ENCODE results near the gene TBC1D17.
"Not testable (repeated sequence)": the region's sequence is repeated elsewhere in the genome, so short reads cannot be mapped to it uniquely, and the experiment has no call there.

TBC1D17 gene

DNA sequence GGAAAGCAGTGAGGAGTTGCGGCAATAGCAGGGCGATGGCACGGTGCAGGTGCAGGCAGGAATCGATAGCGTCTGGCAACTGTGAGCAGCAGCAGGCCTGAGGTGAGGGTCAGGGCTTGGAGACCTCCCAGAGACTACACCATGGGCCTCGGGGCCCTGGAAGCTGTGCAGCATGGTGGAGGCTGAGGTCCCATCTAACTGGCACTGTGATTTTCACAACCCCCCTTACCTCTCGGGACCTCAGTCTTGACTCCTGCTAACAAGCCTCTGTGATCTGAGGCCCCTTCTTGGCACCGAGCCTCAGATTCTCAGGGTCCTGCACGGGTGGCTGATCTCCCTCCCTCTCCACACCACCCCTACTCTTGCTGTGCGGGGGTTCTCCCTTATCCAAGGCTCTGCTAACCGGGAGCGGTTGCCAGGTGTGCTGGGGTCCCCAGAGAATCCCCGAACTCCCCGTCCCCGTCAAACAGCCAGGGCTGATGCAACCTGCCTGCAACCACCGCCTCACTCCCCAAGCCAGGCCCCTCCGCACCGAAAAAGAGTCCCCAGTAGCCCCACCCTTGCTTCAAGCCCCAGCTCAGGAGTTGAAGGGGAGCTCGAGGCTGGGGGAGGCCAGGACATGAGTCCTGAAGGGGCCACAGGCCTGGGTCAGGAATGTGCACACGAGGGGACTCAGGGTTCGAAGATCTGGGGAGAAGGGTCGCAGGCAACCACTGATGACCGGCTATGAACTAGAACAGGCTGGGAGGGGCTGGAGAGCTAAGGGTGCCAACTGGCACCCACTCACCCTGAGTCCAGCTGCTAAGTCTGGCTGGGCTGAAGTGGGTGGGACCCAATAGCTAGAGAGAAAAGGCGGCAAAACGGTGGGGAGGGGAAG, 46.7 kb downstream of the TBC1D17 start:
- DNase-seq = no peak

DNA sequence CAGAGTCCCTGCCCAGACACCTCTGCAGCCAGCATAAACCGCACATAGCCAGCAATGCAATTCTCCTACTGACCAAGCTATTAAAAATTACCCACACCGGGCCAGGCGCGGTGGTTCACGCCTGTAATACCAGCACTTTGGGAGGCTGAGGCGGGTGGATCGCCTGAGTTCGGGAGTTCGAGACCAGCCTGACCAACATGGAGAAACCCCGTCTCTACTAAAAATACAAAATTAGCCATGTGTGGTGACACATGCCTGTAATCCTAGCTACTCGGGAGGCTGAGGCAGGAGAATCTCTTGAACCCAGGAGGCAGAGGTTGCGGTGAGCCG, 47.3 kb downstream of the TBC1D17 start:
- DNase-seq = not testable (repeated sequence)

DNA sequence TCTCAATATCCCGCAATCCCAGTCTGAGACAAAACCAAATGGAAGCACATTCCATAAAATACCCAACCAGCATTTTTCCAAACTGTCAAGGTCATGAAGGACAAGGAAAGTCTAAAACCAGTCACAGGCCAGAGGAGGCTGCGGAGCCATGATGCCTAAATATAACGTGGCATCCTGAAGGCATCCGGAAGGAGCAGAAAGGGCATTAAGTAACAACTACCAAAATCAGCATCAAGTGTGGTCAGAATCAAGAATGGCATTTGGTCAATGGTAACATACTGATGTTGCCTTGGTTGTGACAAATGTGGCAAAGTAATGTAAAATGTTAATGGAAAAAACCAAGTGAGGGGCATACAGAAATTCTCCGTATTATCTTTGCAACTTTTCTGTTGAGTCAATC, 48.0 kb downstream of the TBC1D17 start:
- DNase-seq = no peak

DNA sequence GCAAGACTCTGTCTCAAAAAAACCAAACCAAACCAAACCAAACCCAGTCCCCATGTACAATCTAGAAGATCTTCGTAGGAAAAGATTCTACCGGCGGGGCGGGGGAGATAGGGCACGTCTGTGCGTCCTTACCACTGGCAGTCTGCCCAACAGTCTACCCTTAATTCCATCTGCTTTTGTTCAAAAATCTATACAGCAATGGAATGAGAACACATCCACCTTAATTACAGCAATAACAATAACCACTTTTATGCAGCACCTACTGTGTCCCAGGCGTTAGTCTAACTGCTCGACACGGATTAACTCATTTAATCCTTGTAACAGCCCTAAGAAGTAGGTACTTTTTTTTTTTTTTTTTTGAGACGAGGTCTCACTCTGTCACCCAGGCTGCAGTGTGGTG, 49.0 kb downstream of the TBC1D17 start:
- DNase-seq = no peak

DNA sequence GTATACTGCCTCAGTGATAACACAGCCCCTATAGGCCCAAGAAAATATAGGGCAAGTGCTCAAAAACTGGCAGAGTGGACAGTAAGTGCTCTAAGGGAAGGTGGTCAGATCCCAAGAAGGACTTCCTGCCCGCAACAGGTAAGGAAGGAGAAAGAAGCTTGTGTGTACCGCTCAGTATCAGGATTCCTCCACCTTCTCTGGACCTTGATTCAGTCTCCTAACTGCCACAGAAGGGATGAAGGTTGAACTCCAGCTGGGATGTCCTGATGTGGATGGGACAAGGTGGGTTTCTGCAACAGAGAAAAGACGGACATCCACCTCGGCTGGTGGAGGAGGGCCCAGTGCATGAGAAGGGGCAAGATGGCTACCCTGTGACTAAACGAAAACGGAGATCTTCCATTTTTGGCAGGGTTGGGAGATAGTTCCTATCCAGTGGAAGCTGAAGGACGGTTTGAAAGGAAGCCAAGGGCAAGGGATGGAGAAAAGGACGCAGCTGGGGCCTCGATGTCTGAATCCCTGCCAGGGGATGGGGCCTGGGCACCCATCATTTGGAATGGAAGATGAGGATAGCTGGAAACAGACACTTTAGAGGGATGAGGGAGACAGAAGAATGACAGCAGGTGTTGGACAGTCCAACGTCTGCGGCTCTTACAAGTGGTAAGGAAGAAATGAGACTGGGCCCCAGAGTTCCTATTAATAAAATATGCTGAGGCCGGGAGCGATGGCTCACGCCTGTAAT, 50.2 kb downstream of the TBC1D17 start:
- no peak for DNase-seq

DNA sequence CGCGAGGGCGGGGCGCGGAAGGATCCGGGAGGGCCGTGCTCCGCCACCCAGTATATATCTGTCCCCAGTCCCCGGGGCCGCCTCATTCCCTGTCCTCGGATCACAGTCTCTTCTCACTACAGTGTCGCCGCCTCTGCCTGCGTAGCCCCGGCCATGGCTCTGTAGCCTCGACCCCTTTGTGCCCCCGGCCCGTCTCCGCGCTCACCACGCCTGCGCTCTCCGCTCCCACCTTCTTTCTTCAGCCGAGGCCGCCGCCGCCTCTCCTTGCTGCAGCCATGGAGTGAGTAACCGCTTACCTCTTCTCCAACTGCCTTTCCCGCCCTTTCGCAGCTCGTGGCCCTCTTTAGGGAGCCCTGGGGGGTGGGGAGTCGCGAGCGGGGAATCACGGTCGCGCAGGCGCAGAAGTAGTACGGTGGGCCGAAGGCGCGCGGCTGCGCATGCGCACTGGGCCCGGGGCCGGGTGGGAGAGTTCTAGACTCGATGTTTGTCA, 51.7 kb downstream of the TBC1D17 start, which contains the start of the genes ATF5 and NUP62:
TSS of gene ATF5 (plus strand) at position 85 of the 490 bp plus-strand sequence. CDS start 1,646 bp downstream, outside the sequence.
TSS of gene NUP62 (minus strand) at position 384 of the 490 bp plus-strand sequence. CDS start 19,697 bp downstream, outside the sequence.
- DNase-seq = peak; percentile 92

DNA sequence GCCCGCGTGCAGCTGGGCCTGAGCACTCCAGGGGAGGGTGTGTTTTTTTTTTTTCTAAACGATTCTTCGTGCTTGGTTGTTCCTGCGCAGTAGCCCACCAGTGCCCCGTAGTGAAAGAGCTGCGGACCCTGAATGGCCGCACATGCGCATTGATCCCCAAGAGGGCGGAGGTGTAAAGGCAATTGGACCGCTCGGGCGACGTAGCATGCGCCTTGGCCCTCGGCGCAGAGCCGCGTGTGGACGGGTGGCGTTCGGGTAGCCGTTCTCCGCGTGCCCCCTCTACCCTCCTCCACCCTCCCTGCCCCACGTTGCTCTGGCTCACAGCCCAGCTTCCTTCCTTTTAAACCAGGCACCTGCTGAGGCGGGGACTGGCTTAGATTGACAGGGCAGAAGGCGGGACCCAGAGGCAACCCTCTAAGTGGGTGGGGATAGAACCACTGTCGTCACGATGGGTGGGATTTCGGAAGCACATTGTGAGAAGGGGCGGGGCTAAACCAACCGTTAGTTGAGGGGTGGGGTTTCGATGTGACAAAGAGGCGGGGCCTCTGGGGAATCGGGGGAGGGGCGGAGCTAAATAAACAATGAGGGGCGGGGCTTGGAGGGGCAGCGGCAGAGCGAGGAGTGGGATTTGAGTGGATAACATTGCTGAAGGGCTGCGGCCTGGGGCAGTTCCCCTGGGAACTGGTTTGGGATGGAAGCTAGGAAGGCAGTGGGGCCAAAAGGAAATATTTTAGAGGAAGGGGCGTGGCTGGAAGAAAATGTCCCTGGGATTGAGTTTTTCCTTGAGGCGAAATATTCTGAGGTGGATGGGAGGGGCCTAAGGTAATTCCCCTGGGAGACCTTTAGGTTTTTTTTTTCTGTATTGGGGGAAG, 52.3 kb downstream of the TBC1D17 start:
- DNase-seq = peak; percentile 94

DNA sequence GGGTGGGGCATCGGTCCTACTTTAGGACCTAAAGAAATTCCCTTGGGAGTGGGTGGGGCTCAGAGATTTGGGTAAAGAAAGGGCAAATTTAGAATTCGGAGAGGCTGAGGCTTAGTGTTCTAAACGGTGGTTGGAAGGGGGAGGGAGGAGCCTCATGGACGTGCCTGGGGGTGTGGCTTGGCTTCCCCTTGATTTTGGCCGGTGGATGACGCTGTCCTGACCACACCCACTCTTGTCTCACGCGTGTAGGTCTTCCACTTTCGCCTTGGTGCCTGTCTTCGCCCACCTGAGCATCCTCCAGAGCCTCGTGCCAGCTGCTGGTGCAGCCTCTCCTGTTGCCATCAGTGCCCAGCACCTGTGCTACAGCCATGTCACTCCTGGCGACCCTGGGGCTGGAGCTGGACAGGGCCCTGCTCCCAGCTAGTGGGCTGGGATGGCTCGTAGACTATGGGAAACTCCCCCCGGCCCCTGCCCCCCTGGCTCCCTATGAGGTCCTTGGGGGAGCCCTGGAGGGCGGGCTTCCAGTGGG, 53.0 kb downstream of the TBC1D17 start:
- no peak for DNase-seq

DNA sequence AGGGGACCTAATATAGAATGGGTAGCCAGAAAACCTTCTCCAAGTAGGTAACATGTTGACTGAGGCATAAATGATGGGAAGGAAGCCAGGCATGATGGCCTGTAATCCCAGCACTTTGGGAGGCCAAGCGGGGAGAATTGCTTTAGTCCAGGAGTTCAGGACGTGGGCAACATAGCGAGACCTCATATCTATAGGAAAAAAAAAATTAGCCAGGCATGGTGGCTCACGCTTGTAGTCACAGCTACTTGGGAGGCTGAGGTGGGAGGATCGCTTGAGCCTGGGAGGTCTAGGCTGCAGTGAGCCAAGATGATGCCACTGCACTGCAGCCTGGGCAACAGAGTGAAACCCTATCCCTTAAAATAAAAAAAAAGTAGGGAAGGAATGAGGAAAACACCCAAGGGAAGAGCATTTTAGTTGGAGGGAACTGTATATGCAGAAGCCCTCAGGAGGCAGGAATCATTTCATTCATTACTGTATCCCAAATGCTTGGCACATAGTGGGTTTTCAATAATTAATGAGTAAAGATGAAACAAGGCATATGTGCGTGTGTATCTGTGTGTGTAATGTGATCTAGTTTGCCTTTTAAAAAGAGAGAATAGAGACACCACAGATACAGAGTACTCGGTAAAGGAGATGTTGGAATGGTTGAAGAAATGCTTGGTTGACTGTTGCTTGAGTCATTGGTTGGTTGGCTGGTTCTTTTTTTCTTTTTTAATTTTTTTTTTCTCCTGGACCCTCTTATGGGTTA, 54.0 kb downstream of the TBC1D17 start:
- DNase-seq = no peak

DNA sequence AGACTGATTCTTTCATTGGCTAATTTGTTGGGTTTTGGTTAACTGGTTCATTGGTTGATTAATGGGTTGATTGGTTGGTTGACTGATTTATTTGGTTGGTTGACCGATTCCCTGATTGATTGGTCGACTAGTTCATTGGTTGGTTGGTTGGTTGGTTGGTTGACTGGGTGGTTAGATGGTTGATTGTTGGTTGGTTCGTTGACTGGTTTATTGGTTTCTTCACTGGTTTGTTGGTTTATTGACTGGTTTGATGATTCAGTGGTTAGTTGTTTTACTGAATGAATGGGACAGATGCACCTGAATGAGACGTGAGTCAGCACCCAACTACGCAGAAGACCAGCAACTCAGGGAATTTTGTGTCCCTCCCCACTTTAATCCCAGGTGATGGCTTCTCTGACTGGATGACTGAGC, 54.5 kb downstream of the TBC1D17 start:
- no peak for DNase-seq

DNA sequence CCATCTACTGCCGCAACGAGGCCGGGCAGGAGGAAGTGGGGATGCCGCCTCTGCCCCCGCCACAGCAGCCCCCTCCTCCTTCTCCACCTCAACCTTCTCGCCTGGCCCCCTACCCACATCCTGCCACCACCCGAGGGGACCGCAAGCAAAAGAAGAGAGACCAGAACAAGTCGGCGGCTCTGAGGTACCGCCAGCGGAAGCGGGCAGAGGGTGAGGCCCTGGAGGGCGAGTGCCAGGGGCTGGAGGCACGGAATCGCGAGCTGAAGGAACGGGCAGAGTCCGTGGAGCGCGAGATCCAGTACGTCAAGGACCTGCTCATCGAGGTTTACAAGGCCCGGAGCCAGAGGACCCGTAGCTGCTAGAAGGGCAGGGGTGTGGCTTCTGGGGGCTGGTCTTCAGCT, 55.2 kb downstream of the TBC1D17 start:
- DNase-seq = peak; percentile 21

DNA sequence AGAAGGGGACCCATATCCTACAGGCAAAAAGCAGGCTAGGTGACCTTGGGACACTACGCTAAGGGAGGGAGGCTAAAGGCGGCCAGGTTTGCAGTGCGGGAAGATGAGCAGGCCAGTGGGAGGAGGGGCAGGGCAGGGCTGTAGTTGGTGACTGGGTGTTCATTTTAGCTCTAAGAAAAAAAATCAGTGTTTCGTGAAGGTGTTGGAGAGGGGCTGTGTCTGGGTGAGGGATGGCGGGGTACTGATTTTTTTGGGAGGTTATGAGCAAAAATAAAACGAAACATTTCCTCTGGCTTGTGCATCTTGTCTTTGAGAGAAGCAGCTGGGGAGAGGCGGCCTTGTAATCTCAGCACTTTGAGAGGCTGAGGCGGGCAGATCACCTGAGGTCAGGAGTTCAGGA, 56.1 kb downstream of the TBC1D17 start:
- no peak for DNase-seq

DNA sequence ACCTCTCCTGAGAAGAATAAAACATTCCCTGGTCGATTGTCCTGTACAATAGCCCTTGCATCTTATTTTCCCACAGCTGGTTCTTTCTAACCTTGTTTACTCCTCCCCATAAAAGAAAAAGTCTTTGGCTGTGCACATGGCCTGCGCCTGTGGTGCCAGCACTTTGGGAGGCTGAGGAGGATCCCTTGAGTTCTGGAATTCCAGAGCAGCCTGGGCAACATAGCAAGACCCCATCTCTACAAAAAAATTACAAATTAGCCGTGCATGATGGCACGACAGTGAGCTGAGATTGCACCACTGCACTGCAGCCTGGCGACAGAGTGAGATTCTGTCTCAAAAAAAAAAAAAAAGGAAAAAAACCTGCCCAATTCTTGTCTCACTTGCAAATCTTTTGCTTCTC, 59.0 kb downstream of the TBC1D17 start:
- no peak for DNase-seq

DNA sequence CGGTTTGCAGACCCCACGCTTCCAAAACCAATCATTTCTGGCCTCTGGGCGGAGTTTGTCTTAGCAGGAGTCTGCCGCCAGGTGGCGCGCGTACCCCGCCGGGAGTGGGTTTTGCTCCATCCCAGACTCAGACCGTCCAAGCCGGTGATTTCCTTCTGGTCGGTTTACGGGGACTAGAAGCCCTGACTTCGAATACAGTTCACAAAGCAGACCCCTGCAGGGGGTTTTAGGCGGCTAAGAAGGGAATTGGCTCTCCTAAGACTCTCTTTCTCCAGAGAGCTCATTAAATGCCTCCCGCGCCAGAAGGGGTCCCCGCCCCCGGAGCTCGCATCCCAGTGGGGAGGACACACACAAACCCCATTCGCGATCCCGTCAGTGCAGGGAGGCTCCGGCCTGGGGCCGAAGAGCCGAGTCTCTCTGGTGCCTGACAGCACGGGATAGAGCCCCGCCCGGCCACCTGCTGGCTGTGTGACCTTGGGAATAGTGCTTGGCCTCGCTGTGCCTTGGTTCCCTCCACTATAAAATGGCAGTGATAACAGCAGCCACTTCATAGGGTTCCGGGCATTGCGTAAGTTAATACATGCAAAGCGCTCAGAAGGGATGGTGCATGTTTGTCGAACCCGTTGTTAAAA, 60.4 kb downstream of the TBC1D17 start:
- DNase-seq = peak; percentile 82
